Activated naive CD8-positive, alpha-beta T cell (primary cell): ENCODE data around the gene SERTAD4.
A peak's percentile ranks its signal among the peaks of the same experiment; 100 is the strongest.

Source experiments
- H3K27ac Mint-ChIP-seq: one replicate; pipeline ENCODE4 v1.8.0; 2021; ENCODE audit warnings: mixed read lengths
- H3K27me3 Mint-ChIP-seq: one replicate; pipeline ENCODE4 v1.8.0; 2021; ENCODE audit warnings: mixed read lengths
- H3K36me3 Mint-ChIP-seq: one replicate; pipeline ENCODE4 v1.8.0; 2021; ENCODE audit warnings: mixed read lengths
- H3K4me1 Mint-ChIP-seq: one replicate; pipeline ENCODE4 v1.8.0; 2021; ENCODE audit warnings: low read depth, mixed read lengths
- H3K4me3 Mint-ChIP-seq: one replicate; pipeline ENCODE4 v1.8.0; 2021; ENCODE audit warnings: mild to moderate bottlenecking, mixed read lengths
- H3K9me3 Mint-ChIP-seq: one replicate; pipeline ENCODE4 v1.8.0; 2021; ENCODE audit warnings: low read depth, mixed read lengths

Gene SERTAD4

GRCh38 chr1:210222340-210223006 is 10.1 kb upstream of the SERTAD4 start:
- peaks cover 19% of the 10 kb centered on the region for H3K27me3 Mint-ChIP-seq
- H3K27ac Mint-ChIP-seq: no peak overlapping the region
- no peaks in the 10 kb centered on the region for H3K4me1 Mint-ChIP-seq
- H3K9me3 Mint-ChIP-seq: no peaks in the 10 kb centered on the region
- H3K36me3 Mint-ChIP-seq: no peaks in the 10 kb centered on the region
- H3K4me3 Mint-ChIP-seq: no peak overlapping the region

GRCh38 chr1:210223226-210223904 is 9.2 kb upstream of the SERTAD4 start:
- Mint-ChIP-seq H3K4me1 (no peaks in the 10 kb centered on the region), H3K36me3 (no peaks in the 10 kb centered on the region), H3K4me3 (no peak overlapping the region), H3K9me3 (no peaks in the 10 kb centered on the region), H3K27ac (no peak overlapping the region), H3K27me3 (peaks cover 19% of the 10 kb centered on the region)

DNA sequence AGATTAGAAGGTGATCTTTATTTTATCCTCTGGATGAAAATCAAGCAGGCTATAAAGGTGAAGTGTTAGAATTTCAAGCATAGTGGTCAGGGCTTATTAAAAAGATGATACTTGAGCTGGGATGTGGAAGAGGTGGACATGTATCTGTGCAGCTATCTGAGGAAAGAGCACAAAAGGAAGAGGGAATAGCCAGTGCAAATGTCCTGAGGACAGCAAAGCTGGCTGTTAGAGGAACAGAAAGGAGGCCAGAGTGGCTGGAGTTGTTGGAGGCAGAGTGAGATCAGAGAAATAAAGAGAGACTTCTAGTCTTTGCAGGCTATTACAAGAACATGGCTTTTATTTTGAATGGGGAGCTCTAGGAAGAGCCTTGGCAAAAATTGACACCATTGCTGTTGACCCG is 4.4 kb upstream of the SERTAD4 start:
- no peak overlapping the region for H3K27ac Mint-ChIP-seq
- no peaks in the 10 kb centered on the region for H3K9me3 Mint-ChIP-seq
- peaks cover 24% of the 10 kb centered on the region for H3K27me3 Mint-ChIP-seq
- peaks cover 5% of the 10 kb centered on the region for H3K4me1 Mint-ChIP-seq
- no peaks in the 10 kb centered on the region for H3K36me3 Mint-ChIP-seq
- H3K4me3 Mint-ChIP-seq: no peak overlapping the region

DNA sequence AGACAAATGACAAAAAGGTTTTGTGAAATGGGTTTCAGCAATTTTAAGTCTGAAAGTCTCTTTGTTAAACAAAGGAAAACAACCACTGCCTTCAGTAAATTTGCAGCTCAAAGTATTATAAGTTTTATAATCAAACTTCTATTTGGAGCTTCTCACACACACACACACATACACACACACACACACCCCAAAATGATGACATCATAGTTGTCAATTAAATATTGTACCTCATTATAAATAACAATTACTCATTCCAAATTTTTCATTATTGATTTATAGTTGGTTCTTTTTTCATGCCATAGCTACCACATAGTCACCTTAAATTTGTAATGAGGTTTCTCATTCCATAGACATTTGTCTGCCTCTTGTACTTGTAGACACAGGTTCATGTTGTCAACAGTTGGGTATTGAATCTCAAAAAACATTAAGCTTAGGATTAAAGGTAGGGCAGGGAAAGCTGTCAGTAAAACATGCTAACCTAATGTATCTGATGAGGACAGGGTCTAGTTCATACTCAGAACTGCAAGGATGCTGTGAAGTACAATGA is 2.4 kb upstream of the SERTAD4 start:
- Mint-ChIP-seq H3K4me1 (peaks cover 10% of the 10 kb centered on the region), H3K36me3 (no peaks in the 10 kb centered on the region), H3K27me3 (peaks cover 27% of the 10 kb centered on the region), H3K9me3 (no peaks in the 10 kb centered on the region), H3K4me3 (no peak overlapping the region), H3K27ac (no peak overlapping the region)

GRCh38 chr1:210231846-210232510 is 618 bp upstream of the SERTAD4 start:
- no peaks in the 10 kb centered on the region for H3K9me3 Mint-ChIP-seq
- peaks cover 10% of the 10 kb centered on the region for H3K4me1 Mint-ChIP-seq
- H3K27ac Mint-ChIP-seq: no peak overlapping the region
- no peaks in the 10 kb centered on the region for H3K36me3 Mint-ChIP-seq
- peaks cover 36% of the 10 kb centered on the region for H3K27me3 Mint-ChIP-seq
- H3K4me3 Mint-ChIP-seq: peak overlapping the region; percentile 73

- Mint-ChIP-seq H3K4me1 (peaks cover 10% of the 10 kb centered on the region), H3K9me3 (no peaks in the 10 kb centered on the region), H3K27me3 (peaks cover 38% of the 10 kb centered on the region), H3K36me3 (no peaks in the 10 kb centered on the region), H3K27ac (no peak overlapping the region), H3K4me3 (peak overlapping the region; percentile 56)
These were observed 559 bp downstream of the SERTAD4 start for GRCh38 chr1:210233216-210233494.

DNA sequence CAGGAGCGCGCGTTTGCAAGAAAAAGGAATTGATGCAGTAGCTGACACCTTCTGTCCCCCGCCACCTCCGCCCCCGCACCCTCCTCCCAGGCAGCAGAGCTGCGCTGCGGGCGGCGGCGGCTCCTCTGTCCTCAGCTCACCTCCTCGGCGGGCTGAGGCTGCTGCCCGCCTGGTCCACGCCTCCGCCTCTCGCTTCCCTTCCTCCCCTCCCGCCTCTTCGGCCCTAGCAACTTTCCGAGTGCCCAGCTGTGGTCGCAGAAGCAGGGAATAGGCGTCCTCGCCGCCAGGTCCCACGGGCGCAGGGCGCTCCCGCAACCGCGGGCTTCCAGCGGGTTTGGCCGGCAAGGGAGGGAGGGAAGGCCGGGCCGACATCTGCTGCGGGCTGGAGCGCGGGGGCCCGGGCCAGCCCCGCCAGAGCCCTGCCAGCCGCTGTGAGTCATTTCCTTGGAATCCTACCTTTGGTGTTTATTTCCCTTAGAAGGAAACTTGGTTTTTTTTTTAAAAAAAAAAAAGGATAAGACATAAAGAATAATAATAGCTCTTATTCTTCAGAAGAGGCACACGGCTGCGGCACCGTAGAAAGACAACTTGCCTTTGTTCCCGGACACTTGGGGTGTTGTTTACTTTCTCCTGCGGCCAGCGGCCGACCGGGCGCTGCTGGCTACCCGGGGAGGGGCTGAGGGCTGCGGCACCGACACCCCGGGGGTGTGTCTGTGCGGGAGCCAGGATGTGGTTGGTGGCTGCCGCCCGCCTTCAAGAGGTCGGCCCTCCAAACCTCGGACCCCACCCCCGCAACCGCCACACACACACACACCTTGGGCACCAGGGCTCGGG is 1.1 kb downstream of the SERTAD4 start:
- H3K27ac Mint-ChIP-seq: no peak overlapping the region

DNA sequence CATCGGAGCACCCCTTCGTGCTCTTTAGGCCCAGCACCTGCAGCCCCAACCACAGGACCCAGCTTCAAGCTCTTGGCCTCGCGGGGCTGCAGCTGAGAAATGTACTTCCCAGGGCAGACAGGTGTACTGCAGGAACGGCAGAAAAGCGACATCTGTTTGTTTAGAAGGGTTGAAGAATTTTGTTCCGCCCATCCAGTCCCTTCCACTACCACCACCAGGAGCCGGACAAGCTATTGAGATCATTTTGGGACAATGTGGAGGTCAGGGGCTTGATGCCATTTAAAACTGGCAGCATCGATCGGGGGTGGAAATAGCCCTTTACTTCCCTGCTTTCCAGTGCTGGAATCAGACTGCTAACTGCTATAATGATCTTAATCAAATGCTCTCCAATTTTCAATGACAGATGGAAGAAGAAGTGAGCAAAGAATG is 1.7 kb downstream of the SERTAD4 start:
- H3K27ac Mint-ChIP-seq: no peak overlapping the region
- peaks cover 10% of the 10 kb centered on the region for H3K4me1 Mint-ChIP-seq
- no peaks in the 10 kb centered on the region for H3K36me3 Mint-ChIP-seq
- no peaks in the 10 kb centered on the region for H3K9me3 Mint-ChIP-seq
- H3K4me3 Mint-ChIP-seq: peak overlapping the region; percentile 57
- peaks cover 44% of the 10 kb centered on the region for H3K27me3 Mint-ChIP-seq

More for the DNA sequence above, 1.1 kb downstream of the SERTAD4 start:
- H3K9me3 Mint-ChIP-seq: no peaks in the 10 kb centered on the region
- H3K36me3 Mint-ChIP-seq: no peaks in the 10 kb centered on the region
- H3K4me3 Mint-ChIP-seq: peak overlapping the region; percentile 57
- peaks cover 10% of the 10 kb centered on the region for H3K4me1 Mint-ChIP-seq
- peaks cover 41% of the 10 kb centered on the region for H3K27me3 Mint-ChIP-seq

GRCh38 chr1:210235363-210236053 is 2.9 kb downstream of the SERTAD4 start:
- no peak overlapping the region for H3K27ac Mint-ChIP-seq
- H3K4me3 Mint-ChIP-seq: no peak overlapping the region
- peaks cover 10% of the 10 kb centered on the region for H3K4me1 Mint-ChIP-seq
- peaks cover 45% of the 10 kb centered on the region for H3K27me3 Mint-ChIP-seq
- no peaks in the 10 kb centered on the region for H3K36me3 Mint-ChIP-seq
- H3K9me3 Mint-ChIP-seq: no peaks in the 10 kb centered on the region

DNA sequence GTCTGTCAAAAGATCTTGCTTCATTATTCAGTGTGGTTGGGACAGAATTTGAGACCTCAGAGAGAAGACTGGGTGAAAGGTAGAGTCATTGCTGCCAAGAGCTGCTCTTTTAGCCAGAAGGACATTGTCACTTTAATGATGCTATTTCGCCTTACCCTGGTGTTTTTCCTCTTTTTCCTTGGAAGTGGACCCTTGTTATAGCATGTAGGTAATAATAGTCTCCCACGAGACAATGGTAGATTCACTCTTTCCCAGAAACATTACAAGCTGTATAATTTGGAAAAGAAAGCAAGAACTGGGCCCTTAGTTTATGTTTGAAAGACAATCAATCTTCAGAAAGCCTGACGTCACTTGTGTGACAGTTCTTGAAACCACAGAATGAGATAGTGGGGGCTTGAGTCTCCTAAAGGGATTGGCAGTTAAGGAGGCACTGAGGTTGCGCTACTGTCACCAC is 3.8 kb downstream of the SERTAD4 start:
- Mint-ChIP-seq H3K27ac (no peak overlapping the region), H3K4me1 (peaks cover 10% of the 10 kb centered on the region), H3K27me3 (peaks cover 47% of the 10 kb centered on the region), H3K36me3 (no peaks in the 10 kb centered on the region), H3K4me3 (no peak overlapping the region), H3K9me3 (no peaks in the 10 kb centered on the region)

- Mint-ChIP-seq H3K4me3 (no peak overlapping the region), H3K27me3 (peaks cover 44% of the 10 kb centered on the region), H3K27ac (no peak overlapping the region), H3K4me1 (peaks cover 7% of the 10 kb centered on the region), H3K36me3 (no peaks in the 10 kb centered on the region), H3K9me3 (no peaks in the 10 kb centered on the region)
These were observed 4.3 kb downstream of the SERTAD4 start for GRCh38 chr1:210236840-210237409.

- Mint-ChIP-seq H3K27me3 (peaks cover 45% of the 10 kb centered on the region), H3K36me3 (no peaks in the 10 kb centered on the region), H3K4me1 (peaks cover 5% of the 10 kb centered on the region), H3K9me3 (no peaks in the 10 kb centered on the region), H3K4me3 (no peak overlapping the region), H3K27ac (no peak overlapping the region)
These were observed 4.9 kb downstream of the SERTAD4 start for GRCh38 chr1:210237479-210237878.

GRCh38 chr1:210237981-210238380 is 5.4 kb downstream of the SERTAD4 start:
- Mint-ChIP-seq H3K4me3 (no peak overlapping the region), H3K4me1 (peaks cover 5% of the 10 kb centered on the region), H3K27me3 (peaks cover 45% of the 10 kb centered on the region), H3K27ac (no peak overlapping the region), H3K36me3 (no peaks in the 10 kb centered on the region), H3K9me3 (no peaks in the 10 kb centered on the region)
